Hepatocyte (in vitro differentiated cells): Measurements from ENCODE around the gene GAS6. TPM values are rescaled to one million over a fixed set of nuclear protein-coding genes. Genes with fewer than 3 reads are reported as not detected.
"Not testable (repeated sequence)": the region's sequence is repeated elsewhere in the genome, so short reads cannot be mapped to it uniquely, and the experiment has no call there.

Experiments
- DNase-seq: peaks from one replicate; pipeline ENCODE4 v3.0.0-alpha.2; 2016; ENCODE audit warnings: low spot score
- H2AFZ ChIP-seq: fragments of 200-600 bp; sonication (generic); 2 replicates; pipeline ENCODE4 v1.6.0; 2016; ENCODE audit warnings: antibody characterized with exemption, mild to moderate bottlenecking
- H3K27ac ChIP-seq: fragments of 200-600 bp; sonication (generic); 2 replicates; pipeline ENCODE4 v1.5.1; 2016; ENCODE audit warnings: mild to moderate bottlenecking
- H3K27me3 ChIP-seq: fragments of 200-600 bp; sonication (generic); 2 replicates; pipeline ENCODE4 v1.6.1; 2016
- H3K36me3 ChIP-seq: fragments of 200-600 bp; sonication (generic); replicated peaks from 2 replicates; pipeline ENCODE4 v1.5.1; 2016; ENCODE audit warnings: low read depth; ENCODE audit not compliant: insufficient read depth
- H3K4me1 ChIP-seq: fragments of 200-600 bp; sonication (generic); 2 replicates; pipeline ENCODE4 v1.5.1; 2016; ENCODE audit warnings: mild to moderate bottlenecking, moderate library complexity; ENCODE audit not compliant: insufficient read depth
- H3K4me2 ChIP-seq: fragments of 200-600 bp; sonication (generic); 2 replicates; pipeline ENCODE4 v1.6.0; 2016
- H3K4me3 ChIP-seq: fragments of 200-600 bp; sonication (generic); 2 replicates; pipeline ENCODE4 v1.5.1; 2016; ENCODE audit warnings: mild to moderate bottlenecking
- H3K79me2 ChIP-seq: fragments of 200-600 bp; sonication (generic); 2 replicates; pipeline ENCODE4 v1.6.0; 2017; ENCODE audit warnings: mild to moderate bottlenecking
- H3K9me2 ChIP-seq: fragments of 200-600 bp; sonication (generic); replicated peaks from 2 replicates; pipeline ENCODE4 v1.6.0; 2017; ENCODE audit warnings: mild to moderate bottlenecking; ENCODE audit not compliant: insufficient read depth
- H3K9me3 ChIP-seq: fragments of 200-600 bp; sonication (generic); 2 replicates; pipeline ENCODE4 v1.5.1; 2016; ENCODE audit warnings: low read depth, mild to moderate bottlenecking
- H4K20me1 ChIP-seq: fragments of 200-600 bp; sonication (generic); 2 replicates; pipeline ENCODE4 v1.6.0; 2016; ENCODE audit warnings: mild to moderate bottlenecking; ENCODE audit not compliant: insufficient read depth, poor library complexity, severe bottlenecking
- CTCF ChIP-seq: fragments of 200-600 bp; sonication (generic); IDR thresholded peaks from 2 replicates; pipeline ENCODE4 v1.5.1; 2016; ENCODE audit warnings: antibody characterized with exemption, mild to moderate bottlenecking; ENCODE audit not compliant: poor library complexity
- EZH2 ChIP-seq: fragments of 200-600 bp; sonication (generic); IDR thresholded peaks from 2 replicates; pipeline ENCODE4 v1.6.1; 2016; ENCODE audit warnings: antibody characterized with exemption, mild to moderate bottlenecking, borderline replicate concordance
- EZH2phosphoT487 ChIP-seq: fragments of 200-600 bp; sonication (generic); IDR thresholded peaks from one replicate; pipeline ENCODE4 v1.6.1; 2018; ENCODE audit warnings: antibody characterized with exemption, mild to moderate bottlenecking, low read depth, moderate library complexity; ENCODE audit not compliant: unreplicated experiment, severe bottlenecking
- WGBS: methylation state at CpG from one replicate; pipeline ENCODE4 v1.1.6; 2016; ENCODE audit warnings: low lambda C conversion rate; ENCODE audit errors: missing lambda C conversion rate; 5-methylcytosine and 5-hydroxymethylcytosine counted together
- polyA plus RNA-seq: library from polyadenylated mRNA; unstranded; fragments of >200 nt; fragmentation: Nextera tagmentation; extraction: Ambion mirVana; gene quantifications from 2 replicates; pipeline ENCODE4 v1.2.1, GENCODE V29; 2016
- total RNA-seq: library from RNA; depleted of rRNA; stranded (reverse); fragments of >200 nt; gene quantifications from 2 replicates; pipeline ENCODE4 v1.2.3, GENCODE V29; 2014

Gene GAS6
- total and polyA plus RNA-seq, 2 experiments from 2014 or later: 70.0 to 146 TPM

- WGBS: 91% methylated on average over 19 of the region's 19 CpGs
These were observed 36.9 kb downstream of the GAS6 start for GRCh38 chr13:113827021-113827420.

GRCh38 chr13:113826446-113826845, 37.4 kb downstream of the GAS6 start:
- H3K27me3 ChIP-seq, H3K9me3 ChIP-seq, H3K36me3 ChIP-seq, H3K27ac ChIP-seq, H2AFZ ChIP-seq, H3K4me2 ChIP-seq, DNase-seq, H3K79me2 ChIP-seq, H3K9me2 ChIP-seq, H3K4me3 ChIP-seq, H3K4me1 ChIP-seq, H4K20me1 ChIP-seq: not testable (repeated sequence)
- WGBS: 100% methylated on average over 1 of the region's 35 CpGs

More at GRCh38 chr13:113827021-113827420, 36.9 kb downstream of the GAS6 start:
- Histone ChIP-seq H3K36me3 (no peaks in the 10 kb centered on the region), H3K9me3 (no peaks in the 10 kb centered on the region), H3K9me2 (no peaks in the 10 kb centered on the region), H3K79me2 (no peaks in the 10 kb centered on the region), H3K27ac (no peak overlapping the region), H3K27me3 (no peaks in the 10 kb centered on the region), H3K4me1 (peaks cover 1% of the 10 kb centered on the region), H2AFZ (no peak overlapping the region), H4K20me1 (no peaks in the 10 kb centered on the region), H3K4me2 (no peak overlapping the region), H3K4me3 (no peak overlapping the region)
- DNase-seq: no peak
- no peak for TF ChIP-seq CTCF

GRCh38 chr13:113825841-113826240, 38.0 kb downstream of the GAS6 start:
- Histone ChIP-seq H3K27me3 (no peaks in the 10 kb centered on the region), H3K9me2 (no peaks in the 10 kb centered on the region), H3K27ac (no peak overlapping the region), H4K20me1 (no peaks in the 10 kb centered on the region), H3K4me3 (no peak overlapping the region), H3K9me3 (no peaks in the 10 kb centered on the region), H3K79me2 (no peaks in the 10 kb centered on the region), H3K36me3 (no peaks in the 10 kb centered on the region), H3K4me1 (peaks cover 9% of the 10 kb centered on the region), H3K4me2 (no peak overlapping the region), H2AFZ (no peak overlapping the region)
- WGBS: 87% methylated on average over 16 of the region's 16 CpGs
- TF ChIP-seq EZH2 (no peak), CTCF (no peak), EZH2phosphoT487 (no peak)
- DNase-seq: no peak

- Histone ChIP-seq H2AFZ (no peak overlapping the region), H3K4me1 (peaks cover 16% of the 10 kb centered on the region), H3K9me3 (no peaks in the 10 kb centered on the region), H3K79me2 (no peaks in the 10 kb centered on the region), H3K4me2 (no peak overlapping the region), H3K27ac (no peak overlapping the region), H3K9me2 (no peaks in the 10 kb centered on the region), H4K20me1 (no peaks in the 10 kb centered on the region), H3K27me3 (no peaks in the 10 kb centered on the region), H3K4me3 (no peak overlapping the region), H3K36me3 (no peaks in the 10 kb centered on the region)
- TF ChIP-seq EZH2phosphoT487: no peak
- TF ChIP-seq CTCF: no peak
- no peak for TF ChIP-seq EZH2
- WGBS: 98% methylated on average over 16 of the region's 19 CpGs
- DNase-seq: no peak
These were observed 40.1 kb downstream of the GAS6 start for GRCh38 chr13:113823771-113824170.
